GM12878 (cell line): ENCODE measurements around the gene CASP10. TPM values are rescaled to one million over a fixed set of nuclear protein-coding genes. Genes with fewer than 3 reads are reported as not detected.

Experiments
- ATAC-seq: fragments of 200-7000 bp; cut with Tn5 transposase; 3 replicates; pipeline ENCODE4 v1.9.1; 2020; ENCODE audit warnings: mild to moderate bottlenecking, moderate library complexity
- BruUV-seq: library from RNA; stranded (reverse); fragments of 400-500 nt; replicated peaks from 2 replicates; lab custom pipeline; 2021; lab: Mats Ljungman, UMichigan
- CTCF ChIA-PET: fragments of 300-600 bp; sonication (Branson Sonifier 250); formaldehyde crosslinking; extraction: SDS; loops from one replicate; lab custom pipeline; 2021; ENCODE audit warnings: inconsistent platforms; lab: Yijun Ruan, JAX
- POLR2A ChIA-PET: fragments of 350-600 bp; formaldehyde crosslinking; extraction: SDS; loops from one replicate; lab custom pipeline; 2021; ENCODE audit warnings: inconsistent platforms; lab: Charles Lee
- RAD21 ChIA-PET: fragments of 300-600 bp; sonication (Branson Sonifier 250); formaldehyde crosslinking; loops from one replicate; lab custom pipeline; 2023; ENCODE audit warnings: antibody characterized with exemption; ENCODE audit not compliant: unreplicated experiment; lab: Charles Lee
- SMC1A ChIA-PET: fragments of 300-600 bp; sonication (Branson Sonifier 250); formaldehyde crosslinking; loops from one replicate; lab custom pipeline; 2023; ENCODE audit not compliant: unreplicated experiment, uncharacterized antibody; lab: Charles Lee
- DNase-seq: peaks from one replicate; pipeline ENCODE4 v3.0.0-alpha.2; 2011; ENCODE audit warnings: low read depth, low spot score
- FAIRE-seq: peaks from 3 replicates; lab custom pipeline; 2011; peaks lifted over from hg19 to GRCh38; lab: Jason Lieb, UNC
- H2AFZ ChIP-seq: 2 replicates; pipeline ENCODE4 v1.6.0; 2011; ENCODE audit warnings: low read depth, low read length, control low read depth; ENCODE audit not compliant: control insufficient read depth
- H3K27ac ChIP-seq: 2 replicates; pipeline ENCODE4 v1.5.1; 2011; ENCODE audit warnings: control low read depth; ENCODE audit not compliant: control insufficient read depth, insufficient read depth
- H3K27me3 ChIP-seq, 2 experiments: replicated peaks in 1 of 2; 2 replicates each; pipeline versions ENCODE4 v1.6.0 to v1.6.1; 2011; ENCODE audit warnings: low read length in 1 of 2; ENCODE audit not compliant: control insufficient read depth in 2 of 2, insufficient read depth in 2 of 2
- H3K36me3 ChIP-seq, 2 experiments: 2 replicates each; pipeline ENCODE4 v1.5.1; 2011; ENCODE audit warnings: low read length in 1 of 2; ENCODE audit not compliant: control insufficient read depth in 2 of 2, insufficient read depth in 2 of 2
- H3K4me1 ChIP-seq: 2 replicates; pipeline ENCODE4 v1.6.1; 2011; ENCODE audit warnings: mild to moderate bottlenecking, low read length, moderate library complexity, mixed read lengths; ENCODE audit not compliant: control insufficient read depth, insufficient read depth
- H3K4me2 ChIP-seq: 2 replicates; pipeline ENCODE4 v1.6.0; 2011; ENCODE audit warnings: control low read depth; ENCODE audit not compliant: control insufficient read depth, insufficient read depth
- H3K4me3 ChIP-seq: fragments of 200-600 bp; sonication (generic); 2 replicates; pipeline ENCODE4 v1.5.1; 2016
- H3K79me2 ChIP-seq: 2 replicates; pipeline ENCODE4 v1.6.0; 2011; ENCODE audit warnings: low read length; ENCODE audit not compliant: control insufficient read depth, insufficient read depth
- H3K9ac ChIP-seq: 2 replicates; pipeline ENCODE4 v1.8.0; 2011; ENCODE audit warnings: low read length, control low read depth, mixed read lengths; ENCODE audit not compliant: control insufficient read depth, insufficient read depth
- H3K9me3 ChIP-seq: replicated peaks from 3 replicates; pipeline ENCODE4 v1.5.1; 2011; ENCODE audit warnings: mild to moderate bottlenecking, low read length; ENCODE audit not compliant: control insufficient read depth, insufficient read depth
- H4K20me1 ChIP-seq: 2 replicates; pipeline ENCODE4 v1.6.0; 2011; ENCODE audit not compliant: control insufficient read depth, insufficient read depth
- BRCA1 ChIP-seq: IDR thresholded peaks from 2 replicates; pipeline ENCODE4 v1.6.1; 2011; ENCODE audit warnings: low read depth, low read length, improper control_type of control experiment
- CEBPZ ChIP-seq: fragments of 150-350 bp; IDR thresholded peaks from 2 replicates; pipeline ENCODE4 v1.6.1; 2016; ENCODE audit warnings: low read depth, low read length
- E2F4 ChIP-seq: IDR thresholded peaks from 2 replicates; pipeline ENCODE4 v1.6.1; 2012; ENCODE audit warnings: low read depth, low read length, improper control_type of control experiment
- MYC ChIP-seq: IDR thresholded peaks from 2 replicates; pipeline ENCODE4 v1.6.1; 2011; ENCODE audit warnings: mild to moderate bottlenecking, low read length, moderate library complexity, inconsistent platforms; ENCODE audit not compliant: insufficient read depth, insufficient replicate concordance, insufficient read length, severe bottlenecking
- PAX5 ChIP-seq: IDR thresholded peaks from 2 replicates; pipeline ENCODE4 v1.6.1; 2011; ENCODE audit warnings: low read depth, low read length, borderline replicate concordance
- POLR2A ChIP-seq: IDR thresholded peaks from 2 replicates; pipeline ENCODE4 v1.6.1; 2011; ENCODE audit warnings: low read depth, mild to moderate bottlenecking, low read length
- POLR2AphosphoS2 ChIP-seq: IDR thresholded peaks from 2 replicates; pipeline ENCODE4 v1.6.1; 2011; ENCODE audit warnings: low read depth, mild to moderate bottlenecking, low read length, improper control_type of control experiment, moderate library complexity
- POU2F2 ChIP-seq: IDR thresholded peaks from 3 replicates; pipeline ENCODE4 v1.6.1; 2011; ENCODE audit warnings: low read depth, mild to moderate bottlenecking, low read length, borderline replicate concordance
- RUNX3 ChIP-seq: IDR thresholded peaks from 2 replicates; pipeline ENCODE4 v1.6.1; 2012; ENCODE audit warnings: low read length, inconsistent platforms
- SIN3A ChIP-seq: IDR thresholded peaks from 2 replicates; pipeline ENCODE4 v1.6.1; 2012; ENCODE audit warnings: low read depth, low read length, improper control_type of control experiment
- SMAD1 ChIP-seq: fragments of 450-650 bp; IDR thresholded peaks from 2 replicates; pipeline ENCODE4 v1.6.1; 2018; ENCODE audit warnings: mild to moderate bottlenecking, low read depth; ENCODE audit not compliant: partially characterized antibody
- STAT1 ChIP-seq: fragments of 450-650 bp; conservative IDR thresholded peaks from 2 replicates; pipeline ENCODE4 v1.6.1; 2014; ENCODE audit warnings: antibody characterized with exemption, mild to moderate bottlenecking
- ZNF24 ChIP-seq: fragments of 450-650 bp; IDR thresholded peaks from 2 replicates; pipeline ENCODE4 v1.6.1; 2017; ENCODE audit warnings: antibody characterized with exemption, mild to moderate bottlenecking
- WGBS: methylation state at CpG from one replicate; pipeline ENCODE4 v1.1.6; 2016; ENCODE audit warnings: low lambda C conversion rate; ENCODE audit not compliant: insufficient replicate concordance, insufficient coverage; ENCODE audit errors: missing lambda C conversion rate; 5-methylcytosine and 5-hydroxymethylcytosine counted together
- in situ Hi-C: fragments of 300-500 bp; cut with MboI; formaldehyde crosslinking; loops from 9 replicates; pipeline ENCODE4 v1.14.3; 2018; ENCODE audit warnings: mixed read lengths
- intact Hi-C: fragments of 100-400 bp; cut with micrococcal nuclease; formaldehyde crosslinking; loops from one replicate; pipeline ENCODE4 v1.14.2; 2022; ENCODE audit not compliant: unreplicated experiment
- polyA plus RNA-seq, 11 experiments: library from polyadenylated mRNA; depleted of rRNA in 4 of 11; unstranded in 6 of 11; stranded (reverse) in 5 of 11; fragments of >200 nt; fragmentation: Nextera tagmentation in 4 of 11; fragmentation: Illumina TruSeq in 1 of 11; extraction: Ambion mirVana in 4 of 11; extraction: Trizol in 1 of 11; gene quantifications; 1 replicate in 1 of 11; 2 replicates in 10 of 11; pipeline versions ENCODE4 v1.2.1 to v1.2.3, GENCODE V29; 2011 to 2016; ENCODE audit warnings: inconsistent platforms in 2 of 11, missing spikeins in 2 of 11, low read depth in 1 of 11
- total RNA-seq, 4 experiments: library from RNA; depleted of rRNA in 3 of 4; stranded (reverse); fragments of >200 nt in 3 of 4; fragmentation: Illumina TruSeq in 1 of 4; extraction: Trizol in 1 of 4; gene quantifications; 2 replicates each; pipeline versions ENCODE4 v1.2.1 to v1.2.3, GENCODE V29; 2013 to 2021

Gene CASP10
- total and polyA plus RNA-seq, 10 of the 15 experiments (the other 5 are each of a cell fraction or from before 2014, with no cell fraction given): 7.2 to 14.1 (median 10.8) TPM

- DNase-seq: no peak
- CTCF ChIA-PET: interaction anchor here (0.8 to 7.2 kb wide), 7 partner anchors 7 to 36 kb away, joined by 3 to 85 read pairs (median 4); partner anchors contain the start of gene CASP10
- RAD21 ChIA-PET: interaction anchor here (1.3 kb wide), 1 partner anchor 14 kb away, joined by 3 read pairs; the partner anchor contains the start of gene CASP10
- SMC1A ChIA-PET: interaction anchor here (0.8 to 6.6 kb wide), 9 partner anchors 13 to 128 kb away, joined by 3 to 86 read pairs (median 4); partner anchors contain the start of gene CASP10
- ATAC-seq: no peak
- Histone ChIP-seq H3K4me2 (no peak overlapping the region), H3K27ac (no peak overlapping the region), H3K4me1 (peaks cover 12% of the 10 kb centered on the region; the same call in 1 of the 2 replicates), H3K4me3 (no peak overlapping the region), H2AFZ (no peak overlapping the region), H3K9ac (no peak overlapping the region), H4K20me1 (peaks cover 3% of the 10 kb centered on the region; the same call in 1 of the 2 replicates), H3K36me3 (no peaks in the 10 kb centered on the region; a peak in 3 of 4 replicates), H3K79me2 (no peaks in the 10 kb centered on the region)
- no peak for FAIRE-seq
- POLR2A ChIA-PET: no interaction called here
- no TSS peak for BruUV-seq
- WGBS: 95% methylated on average over 1 of the region's 1 CpG
- in situ Hi-C loops (no loop called here), intact Hi-C loops (no loop called here)
- TF ChIP-seq SIN3A (no peak), RUNX3 (no peak), SMAD1 (no peak), BRCA1 (no peak), ZNF24 (no peak), PAX5 (no peak), CEBPZ (no peak), POLR2A (no peak), MYC (no peak), E2F4 (no peak), POU2F2 (no peak), STAT1 (no peak), POLR2AphosphoS2 (no peak)
- TF ChIP-seq, all 136 proteins: peak for 0
- Histone ChIP-seq H3K9me3 (no peaks in the 10 kb centered on the region; the same call in 2 of the 3 replicates), H3K27me3 (no peaks in the 10 kb centered on the region)
Measured at GRCh38 chr2:201196803-201197202, 13.9 kb downstream of the CASP10 start.
